OCI-LY7 (cell line): Measurements from ENCODE around the gene TRAPPC3L.

Experiments
- EZH2phosphoT487 ChIP-seq: fragments of 200-600 bp; sonication (generic); IDR thresholded peaks from 2 replicates; pipeline ENCODE4 v1.6.1; 2018; ENCODE audit warnings: low read depth, borderline replicate concordance, mild to moderate bottlenecking, mixed run types, antibody characterized with exemption, low read length, moderate library complexity, mixed read lengths
- TF ChIP-seq, protein P1 (sequence below): fragments of 200-600 bp; sonication (generic); conservative IDR thresholded peaks from 2 replicates; pipeline ENCODE4 v1.5.1; 2014; ENCODE audit warnings: mild to moderate bottlenecking, antibody characterized with exemption, low read length, moderate library complexity, mixed read lengths

DNA sequence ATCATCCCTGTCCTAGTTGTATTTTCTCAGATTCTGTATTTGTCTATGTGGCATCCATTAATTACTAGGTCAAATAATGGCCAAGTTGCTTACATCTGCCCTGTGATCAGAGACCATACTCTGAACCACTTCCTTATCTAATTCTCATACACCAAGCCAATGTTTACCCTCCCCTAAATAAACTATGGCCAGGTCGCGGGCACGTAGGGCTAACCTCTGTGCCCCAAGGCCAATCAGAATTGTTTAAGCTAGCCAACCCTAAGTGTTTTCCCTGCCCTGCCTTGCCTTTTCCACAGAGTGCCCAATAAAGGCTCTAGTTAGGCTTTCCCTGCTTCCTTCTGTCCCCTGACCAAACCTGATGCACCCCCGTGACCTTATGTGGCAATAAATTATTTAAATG lies 5.3 kb upstream of the TRAPPC3L start:
- TF ChIP-seq, protein P1, sequence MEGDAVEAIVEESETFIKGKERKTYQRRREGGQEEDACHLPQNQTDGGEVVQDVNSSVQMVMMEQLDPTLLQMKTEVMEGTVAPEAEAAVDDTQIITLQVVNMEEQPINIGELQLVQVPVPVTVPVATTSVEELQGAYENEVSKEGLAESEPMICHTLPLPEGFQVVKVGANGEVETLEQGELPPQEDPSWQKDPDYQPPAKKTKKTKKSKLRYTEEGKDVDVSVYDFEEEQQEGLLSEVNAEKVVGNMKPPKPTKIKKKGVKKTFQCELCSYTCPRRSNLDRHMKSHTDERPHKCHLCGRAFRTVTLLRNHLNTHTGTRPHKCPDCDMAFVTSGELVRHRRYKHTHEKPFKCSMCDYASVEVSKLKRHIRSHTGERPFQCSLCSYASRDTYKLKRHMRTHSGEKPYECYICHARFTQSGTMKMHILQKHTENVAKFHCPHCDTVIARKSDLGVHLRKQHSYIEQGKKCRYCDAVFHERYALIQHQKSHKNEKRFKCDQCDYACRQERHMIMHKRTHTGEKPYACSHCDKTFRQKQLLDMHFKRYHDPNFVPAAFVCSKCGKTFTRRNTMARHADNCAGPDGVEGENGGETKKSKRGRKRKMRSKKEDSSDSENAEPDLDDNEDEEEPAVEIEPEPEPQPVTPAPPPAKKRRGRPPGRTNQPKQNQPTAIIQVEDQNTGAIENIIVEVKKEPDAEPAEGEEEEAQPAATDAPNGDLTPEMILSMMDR, result no peak
- no peak for TF ChIP-seq EZH2phosphoT487
